ENCODE measurements around the gene MAML2. TPM values are rescaled to one million over a fixed set of nuclear protein-coding genes. Genes with fewer than 3 reads are reported as not detected.

The MAML2 gene
- total and polyA plus RNA-seq, 2 of the 8 experiments (the other 6 are each of a cell fraction or from before 2014, with no cell fraction given), result 3.8 to 6.6 TPM

- TF ChIP-seq SRF (IDR thresholded peaks at IDR 0.05; ENCODE audit: low read depth, low read length), result no peak
- TF ChIP-seq ZNF274 (IDR thresholded peaks at IDR 0.05; ENCODE audit: borderline replicate concordance, extremely low read depth, low read length), result no peak
- H2AK5ac ChIP-seq (ENCODE audit: low read depth, low read length), result no peak overlapping the region
- H2BK120ac ChIP-seq (replicated peaks; ENCODE audit: low read depth, low read length), result no peak overlapping the region
- no peak overlapping the region for H3K23ac ChIP-seq (ENCODE audit: insufficient read length)
- H3K23me2 ChIP-seq (ENCODE audit: low read depth, low read length), result no peaks in the 10 kb centered on the region
- no peak overlapping the region for H2BK12ac ChIP-seq (ENCODE audit: low read depth, low read length)
- H3K4me1 ChIP-seq (replicated peaks in 1 of 4; ENCODE audit: control insufficient read depth in 3 of 4, insufficient read depth in 4 of 4, low read length in 3 of 4), result peaks cover 0 to 7% (median 0%) of the 10 kb centered on the region in 4 experiments; a peak in 1 of 7 replicates
- ChIA-PET CTCF (ENCODE audit: partially characterized antibody) (interaction anchor here (0.8 to 1.2 kb wide), 2 partner anchors 18 to 44 kb away, joined by 3 to 4 read pairs; no protein-coding TSS in a partner anchor), POLR2A (ENCODE audit: partially characterized antibody) (no interaction called here)
- H4K8ac ChIP-seq (ENCODE audit: extremely low read depth, insufficient read depth, low read length), result no peak overlapping the region
- no peak overlapping the region for H3K4ac ChIP-seq (replicated peaks; ENCODE audit: insufficient read length, low read depth, low read length)
- no peak overlapping the region for H2BK5ac ChIP-seq (ENCODE audit: low read depth, low read length)
- H3K56ac ChIP-seq (replicated peaks; ENCODE audit: insufficient read length, low read depth, low read length), result no peak overlapping the region
- no peak overlapping the region for H3K4me2 ChIP-seq (ENCODE audit: insufficient read depth in 1 of 2, low read depth in 2 of 2, low read length in 2 of 2)
- H3K27me3 ChIP-seq (replicated peaks in 1 of 4; ENCODE audit: control insufficient read depth in 3 of 4, extremely low read depth in 1 of 4, insufficient read depth in 3 of 4, low read length in 3 of 4), result no peaks in the 10 kb centered on the region
- no peak overlapping the region for H3K9ac ChIP-seq (replicated peaks in 1 of 4; ENCODE audit: extremely low read depth in 1 of 4, low read depth in 3 of 4, low read length in 3 of 4)
- H4K20me1 ChIP-seq (replicated peaks in 1 of 2; ENCODE audit: control insufficient read depth in 1 of 2, insufficient read depth in 2 of 2, low read length in 2 of 2), result no peaks in the 10 kb centered on the region
- H3K79me2 ChIP-seq (ENCODE audit: control insufficient read depth in 1 of 2, insufficient read depth in 2 of 2, low read length in 2 of 2), result no peaks in the 10 kb centered on the region
- no peaks in the 10 kb centered on the region for H3K9me3 ChIP-seq (ENCODE audit: insufficient read depth in 2 of 2, low read depth in 1 of 2, low read length in 1 of 2)
- H3K27ac ChIP-seq (ENCODE audit: low read depth, low read length), result no peak overlapping the region
- no peak overlapping the region for H2BK20ac ChIP-seq (ENCODE audit: low read length)
- no peak overlapping the region for H2AFZ ChIP-seq (ENCODE audit: low read length)
- H3K14ac ChIP-seq (ENCODE audit: insufficient read length), result no peak overlapping the region
- H3K4me3 ChIP-seq (ENCODE audit: extremely low read depth in 1 of 4, insufficient read depth in 2 of 4, low read depth in 3 of 4, low read length in 4 of 4), result no peak overlapping the region
- FAIRE-seq (no peak), DNase-seq (ENCODE audit: low read depth in 1 of 2, low spot score in 2 of 2) (no peak)
- no peaks in the 10 kb centered on the region for H3K36me3 ChIP-seq (ENCODE audit: control insufficient read depth in 2 of 4, insufficient read depth in 4 of 4, low read length in 3 of 4)
- 79% methylated on average over 2 of the region's 2 CpGs; no CpG with 5 or more reads in 1 of the 2 experiments for WGBS, 2 experiments (ENCODE audit: extremely low coverage in 1 of 2, insufficient coverage in 1 of 2, insufficient read length in 1 of 2, insufficient replicate concordance in 2 of 2, low coverage in 1 of 2, low lambda C conversion rate in 2 of 2, missing lambda C conversion rate in 1 of 2)
- H2BK15ac ChIP-seq (ENCODE audit: low read length), result no peak overlapping the region; the same call in 1 of the 2 replicates
- no peak overlapping the region for H4K91ac ChIP-seq (replicated peaks; ENCODE audit: insufficient read length, low read length)
- H4K5ac ChIP-seq (ENCODE audit: insufficient read length, low read depth, low read length), result no peak overlapping the region
- H3K79me1 ChIP-seq (ENCODE audit: low read depth, low read length), result no peaks in the 10 kb centered on the region
- no peak overlapping the region for H3K18ac ChIP-seq (ENCODE audit: extremely low read depth, low read length)
Observed at GRCh38 chr11:96124155-96124554, 218.8 kb downstream of the MAML2 start.
